K562 (cell line): ENCODE measurements around the gene KLC1. TPM values are rescaled to one million over a fixed set of nuclear protein-coding genes. Genes with fewer than 3 reads are reported as not detected.

Experiments
- ATAC-seq: fragments of 200-7000 bp; cut with Tn5 transposase; 3 replicates; pipeline ENCODE4 v1.9.1; 2020; ENCODE audit warnings: moderate library complexity
- BruUV-seq: library from RNA; stranded (reverse); fragments of 400-500 nt; replicated peaks from 2 replicates; lab custom pipeline; 2021; lab: Mats Ljungman, UMichigan
- CTCF ChIA-PET: fragments of 300-600 bp; formaldehyde crosslinking; extraction: SDS; loops from one replicate; lab custom pipeline; 2021; ENCODE audit warnings: low intra/inter-chr PET ratio; lab: Yijun Ruan, JAX
- POLR2A ChIA-PET: fragments of 300-600, 350-650 bp; sonication (Branson Sonifier 250); formaldehyde crosslinking; extraction: SDS; loops from one replicate; lab custom pipeline; 2021; ENCODE audit warnings: antibody characterized with exemption, inconsistent platforms; lab: Yijun Ruan, JAX
- DNase-seq, 4 experiments: peaks; one replicate each; pipeline versions ENCODE4 v3.0.0 to v3.0.0-alpha.2; 2011 to 2018; ENCODE audit warnings: low spot score in 3 of 4, mixed read lengths in 3 of 4; ENCODE audit errors: extremely low read depth in 1 of 4
- FAIRE-seq: peaks from 2 replicates; lab custom pipeline; 2011; peaks lifted over from hg19 to GRCh38; lab: Jason Lieb, UNC
- H2AFZ ChIP-seq: 2 replicates; pipeline ENCODE4 v1.6.0; 2011; ENCODE audit warnings: low read depth, low read length, control low read depth, inconsistent platforms
- H3K27ac ChIP-seq: fragments of 200-600 bp; 3 replicates; pipeline ENCODE4 v1.8.0; 2011; ENCODE audit warnings: low read depth, mild to moderate bottlenecking, control low read depth, inconsistent platforms, low read length, moderate library complexity, mixed read lengths; ENCODE audit errors: extremely low read depth
- H3K27me3 ChIP-seq, 2 experiments: fragments of 300-600 bp in 1 of 2; 2 replicates in 1 of 2; 3 replicates in 1 of 2; pipeline versions ENCODE4 v1.6.0 to v1.8.0; 2011; ENCODE audit warnings: inconsistent platforms in 2 of 2, low read length in 2 of 2, mild to moderate bottlenecking in 1 of 2, mixed read lengths in 1 of 2, moderate library complexity in 1 of 2; ENCODE audit not compliant: control insufficient read depth in 2 of 2, insufficient read depth in 2 of 2
- H3K36me3 ChIP-seq: fragments of 300-600 bp; 3 replicates; pipeline ENCODE4 v1.8.0; 2011; ENCODE audit warnings: mild to moderate bottlenecking, low read length, inconsistent platforms; ENCODE audit not compliant: control insufficient read depth, insufficient read depth
- H3K4me1 ChIP-seq, 2 experiments: fragments of 200-600 bp in 1 of 2; replicated peaks in 1 of 2; 2 replicates in 1 of 2; 3 replicates in 1 of 2; pipeline versions ENCODE4 v1.5.1 to v1.8.0; 2011; ENCODE audit warnings: inconsistent platforms in 2 of 2, low read length in 2 of 2, mild to moderate bottlenecking in 1 of 2, mixed read lengths in 1 of 2, moderate library complexity in 1 of 2; ENCODE audit not compliant: control insufficient read depth in 2 of 2, insufficient read depth in 2 of 2
- H3K4me2 ChIP-seq: 2 replicates; pipeline ENCODE4 v1.6.1; 2011; ENCODE audit warnings: low read length, control low read depth, inconsistent platforms, mixed read lengths; ENCODE audit not compliant: insufficient read depth
- H3K4me3 ChIP-seq: fragments of 200-600 bp; sonication (generic), shearing (Covaris generic); 2 replicates; pipeline ENCODE4 v1.5.1; 2016; ENCODE audit warnings: control low read depth, inconsistent platforms
- H3K79me2 ChIP-seq: fragments of 200-600 bp; 3 replicates; pipeline ENCODE4 v1.8.0; 2011; ENCODE audit warnings: low read length, inconsistent platforms; ENCODE audit not compliant: control insufficient read depth, insufficient read depth
- H3K9ac ChIP-seq, 2 experiments: 2 replicates each; pipeline versions ENCODE4 v1.6.0 to v1.6.1; 2011; ENCODE audit warnings: low read depth in 2 of 2, low read length in 2 of 2, control low read depth in 1 of 2, inconsistent platforms in 1 of 2, mild to moderate bottlenecking in 1 of 2, mixed read lengths in 1 of 2; ENCODE audit not compliant: insufficient read depth in 1 of 2
- H3K9me1 ChIP-seq: one replicate; pipeline ENCODE4 v1.6.0; 2011; ENCODE audit warnings: inconsistent platforms, mild to moderate bottlenecking, low read length, moderate library complexity; ENCODE audit not compliant: control insufficient read depth, insufficient read depth
- H3K9me3 ChIP-seq: replicated peaks from 2 replicates; pipeline ENCODE4 v1.5.1; 2011; ENCODE audit warnings: low read depth, low read length, inconsistent platforms; ENCODE audit not compliant: control insufficient read depth, insufficient read depth
- H4K20me1 ChIP-seq: replicated peaks from 2 replicates; pipeline ENCODE4 v1.6.1; 2011; ENCODE audit warnings: low read length, inconsistent platforms, mixed read lengths; ENCODE audit not compliant: control insufficient read depth, insufficient read depth
- POLR2G ChIP-seq: fragments of 200-400 bp; formaldehyde crosslinking; IDR thresholded peaks from 2 replicates; pipeline ENCODE4 v1.6.1; 2017; ENCODE audit warnings: low read depth, mild to moderate bottlenecking, antibody characterized with exemption, low read length, moderate library complexity
- ZZZ3 ChIP-seq: fragments of 450-650 bp; IDR thresholded peaks from 2 replicates; pipeline ENCODE4 v1.6.1; 2016; ENCODE audit warnings: antibody characterized with exemption, mild to moderate bottlenecking, moderate library complexity
- WGBS: fragments of 100-300 bp; shearing (Covaris generic); methylation state at CpG from one replicate; pipeline ENCODE4 v1.1.6; 2016; ENCODE audit warnings: low coverage, mixed read lengths; ENCODE audit not compliant: insufficient coverage; ENCODE audit errors: missing lambda C conversion rate; 5-methylcytosine and 5-hydroxymethylcytosine counted together
- in situ Hi-C: fragments of 300-500 bp; cut with MboI; formaldehyde crosslinking; loops from 4 replicates; pipeline ENCODE4 v1.15.0; 2018; ENCODE audit warnings: inconsistent platforms, mixed read lengths
- intact Hi-C: fragments of 100-400 bp; cut with micrococcal nuclease; formaldehyde crosslinking; loops from 2 replicates; pipeline ENCODE4 v1.14.2; 2022
- polyA plus RNA-seq, 8 experiments: library from polyadenylated mRNA; depleted of rRNA in 4 of 8; stranded (reverse) in 5 of 8; unstranded in 3 of 8; fragments of >200 nt; fragmentation: Nextera tagmentation in 2 of 8; fragmentation: Illumina TruSeq in 1 of 8; extraction: Ambion mirVana in 2 of 8; extraction: Trizol in 1 of 8; gene quantifications; 2 replicates each; pipeline versions ENCODE4 v1.2.1 to v1.2.3, GENCODE V29; 2011 to 2014; ENCODE audit warnings: inconsistent platforms in 1 of 8, missing spikeins in 1 of 8
- total RNA-seq, 7 experiments: library from RNA; depleted of rRNA in 6 of 7; stranded (reverse); fragments of >200 nt in 6 of 7; fragmentation: Illumina TruSeq in 2 of 7; extraction: Trizol in 2 of 7; gene quantifications; 2 replicates each; pipeline versions ENCODE4 v1.2.1 to v1.2.3, GENCODE V29; 2011 to 2021; ENCODE audit warnings: low replicate concordance in 1 of 7

KLC1 gene
- total and polyA plus RNA-seq, 9 of the 15 experiments (the other 6 are each of a cell fraction or from before 2014, with no cell fraction given): 4.9 to 134 (median 54.8) TPM

GRCh38 chr14:103731916-103732867 lies 103.2 kb downstream of the KLC1 start:
- intact Hi-C loops: no loop called here
- no peak for DNase-seq
- ATAC-seq: no peak
- H3K9me3 ChIP-seq: no peaks in the 10 kb centered on the region
- H2AFZ ChIP-seq: no peak overlapping the region
- peak overlapping the region in 1 of 2 experiments; percentile 45; a peak in 1 of 4 replicates for H3K9ac ChIP-seq
- ChIA-PET CTCF (no interaction called here), POLR2A (interaction anchor here (0.6 to 1.0 kb wide), 2 partner anchors 19 to 85 kb away, joined by 3 read pairs; no protein-coding TSS in a partner anchor)
- WGBS: 95% methylated on average over 15 of the region's 24 CpGs
- no peak overlapping the region for H3K27ac ChIP-seq
- no TSS peak for BruUV-seq
- no peaks in the 10 kb centered on the region for H3K9me1 ChIP-seq
- H4K20me1 ChIP-seq: no peaks in the 10 kb centered on the region
- no peak overlapping the region for H3K4me2 ChIP-seq
- peaks cover 10 to 39% of the 10 kb centered on the region in 2 experiments; a peak in 4 of 5 replicates for H3K4me1 ChIP-seq
- peaks cover 50% of the 10 kb centered on the region; the same call in 2 of the 3 replicates for H3K36me3 ChIP-seq
- no peaks in the 10 kb centered on the region for H3K27me3 ChIP-seq
- no peaks in the 10 kb centered on the region for H3K79me2 ChIP-seq
- TF ChIP-seq POLR2G (peak; percentile 30; the same call in 1 of the 2 replicates), ZZZ3 (no peak)
- FAIRE-seq: no peak
- no peak overlapping the region for H3K4me3 ChIP-seq
- in situ Hi-C loops: no loop called here
